ENCODE measurements around the gene SLC35A5. TPM values are rescaled to one million over a fixed set of nuclear protein-coding genes. Genes with fewer than 3 reads are reported as not detected.

Gene SLC35A5
- total RNA-seq, 1 experiment from 2014 or later: 21.4 TPM

- RAD21 ChIA-PET (ENCODE audit: low non-redundant PET in 1 of 2, low total read pairs in 2 of 2, uncharacterized antibody in 2 of 2, unreplicated experiment in 2 of 2): no interaction called here
- Histone ChIP-seq H3K79me2 (ENCODE audit: insufficient read depth, low read length) (no peaks in the 10 kb centered on the region), H2AFZ (ENCODE audit: low read depth, low read length, poor library complexity, severe bottlenecking) (no peak overlapping the region), H3K27ac (ENCODE audit: low read depth, low read length) (no peak overlapping the region), H3K9ac (ENCODE audit: low read length) (no peak overlapping the region), H3K9me3 (ENCODE audit: control insufficient read depth in 1 of 2, insufficient read depth in 1 of 2, low read depth in 1 of 2, low read length in 2 of 2) (no peaks in the 10 kb centered on the region), H3K9me2 (ENCODE audit: insufficient read depth) (no peaks in the 10 kb centered on the region), H4K20me1 (ENCODE audit: insufficient read depth) (no peaks in the 10 kb centered on the region), H3K4me1 (ENCODE audit: control insufficient read depth in 1 of 2, insufficient read depth in 2 of 2, low read length in 2 of 2) (peaks cover 0 to 3% of the 10 kb centered on the region in 2 experiments; a peak in 1 of 4 replicates), H3K4me3 (replicated peaks in 1 of 2; ENCODE audit: low read depth in 1 of 2, low read length in 2 of 2) (no peak overlapping the region), H3K36me3 (ENCODE audit: control insufficient read depth in 1 of 2, insufficient read depth in 2 of 2, low read length in 2 of 2) (no peaks in the 10 kb centered on the region), H3K27me3 (ENCODE audit: insufficient read depth, low read length) (no peaks in the 10 kb centered on the region), H3K4me2 (ENCODE audit: low read length) (no peak overlapping the region)
- TF ChIP-seq EZH2phosphoT487 (IDR thresholded peaks at IDR 0.05; ENCODE audit: borderline replicate concordance): no peak
- no peak for TF ChIP-seq EGR1 (IDR thresholded peaks at IDR 0.05; ENCODE audit: low read depth)
- no peak for TF ChIP-seq ZNF274 (IDR thresholded peaks at IDR 0.05; ENCODE audit: low read depth, low read length)
- TF ChIP-seq CBX3 (IDR thresholded peaks at IDR 0.05; ENCODE audit: low read depth): no peak
- TF ChIP-seq SRF (IDR thresholded peaks at IDR 0.05; ENCODE audit: low read depth): no peak
- no peak for TF ChIP-seq RAD21 (IDR thresholded peaks at IDR 0.05; ENCODE audit: low read depth)
- TF ChIP-seq JUND (IDR thresholded peaks at IDR 0.05): no peak
- TF ChIP-seq EZH2 (IDR thresholded peaks at IDR 0.05): no peak
- TF ChIP-seq FOSL1 (IDR thresholded peaks at IDR 0.05; ENCODE audit: low read depth): no peak
- TF ChIP-seq ZFX (IDR thresholded peaks at IDR 0.05): no peak
- TF ChIP-seq TCF7L2 (IDR thresholded peaks at IDR 0.05; ENCODE audit: borderline replicate concordance, extremely low read depth, insufficient read depth, insufficient read length): no peak
- TF ChIP-seq ATF3 (IDR thresholded peaks at IDR 0.05): no peak
- no peak for TF ChIP-seq SP1 (IDR thresholded peaks at IDR 0.05; ENCODE audit: low read depth)
- TF ChIP-seq POLR2AphosphoS5 (IDR thresholded peaks at IDR 0.05; ENCODE audit: low read depth, low read length): no peak
- no peak for TF ChIP-seq POLR2A (IDR thresholded peaks at IDR 0.05; ENCODE audit: borderline replicate concordance, extremely low read depth, insufficient read depth, insufficient read length)
- TF ChIP-seq SIN3A (IDR thresholded peaks at IDR 0.05; ENCODE audit: low read depth): no peak
- TF ChIP-seq REST (IDR thresholded peaks at IDR 0.05; ENCODE audit: low read depth): no peak
- TF ChIP-seq ELF1 (IDR thresholded peaks at IDR 0.05; ENCODE audit: borderline replicate concordance, low read depth): no peak
- TF ChIP-seq MAX (IDR thresholded peaks at IDR 0.05): no peak
- ATAC-seq: no peak
- no peak for DNase-seq (ENCODE audit: low read depth, low spot score)
- BruUV-seq (replicated peaks): no TSS peak
- POLR2A ChIA-PET: no interaction called here
- CTCF ChIA-PET: no interaction called here
- intact Hi-C loops (cut with micrococcal nuclease): no loop called here
These were observed 61.9 kb downstream of the SLC35A5 start for GRCh38 chr3:112623717-112624116.
